ENCODE results near the gene PTGES2.
"Not testable (repeated sequence)": the region's sequence is repeated elsewhere in the genome, so short reads cannot be mapped to it uniquely, and the experiment has no call there.

The PTGES2 gene

GRCh38 chr9:128073253-128073886 is 54.2 kb downstream of the PTGES2 start:
- TF ChIP-seq CTCF (IDR thresholded peaks at IDR 0.05; ENCODE audit: low read depth, low read length), result no peak
- no peak for DNase-seq (ENCODE audit: extremely low read depth, low read depth)

DNA sequence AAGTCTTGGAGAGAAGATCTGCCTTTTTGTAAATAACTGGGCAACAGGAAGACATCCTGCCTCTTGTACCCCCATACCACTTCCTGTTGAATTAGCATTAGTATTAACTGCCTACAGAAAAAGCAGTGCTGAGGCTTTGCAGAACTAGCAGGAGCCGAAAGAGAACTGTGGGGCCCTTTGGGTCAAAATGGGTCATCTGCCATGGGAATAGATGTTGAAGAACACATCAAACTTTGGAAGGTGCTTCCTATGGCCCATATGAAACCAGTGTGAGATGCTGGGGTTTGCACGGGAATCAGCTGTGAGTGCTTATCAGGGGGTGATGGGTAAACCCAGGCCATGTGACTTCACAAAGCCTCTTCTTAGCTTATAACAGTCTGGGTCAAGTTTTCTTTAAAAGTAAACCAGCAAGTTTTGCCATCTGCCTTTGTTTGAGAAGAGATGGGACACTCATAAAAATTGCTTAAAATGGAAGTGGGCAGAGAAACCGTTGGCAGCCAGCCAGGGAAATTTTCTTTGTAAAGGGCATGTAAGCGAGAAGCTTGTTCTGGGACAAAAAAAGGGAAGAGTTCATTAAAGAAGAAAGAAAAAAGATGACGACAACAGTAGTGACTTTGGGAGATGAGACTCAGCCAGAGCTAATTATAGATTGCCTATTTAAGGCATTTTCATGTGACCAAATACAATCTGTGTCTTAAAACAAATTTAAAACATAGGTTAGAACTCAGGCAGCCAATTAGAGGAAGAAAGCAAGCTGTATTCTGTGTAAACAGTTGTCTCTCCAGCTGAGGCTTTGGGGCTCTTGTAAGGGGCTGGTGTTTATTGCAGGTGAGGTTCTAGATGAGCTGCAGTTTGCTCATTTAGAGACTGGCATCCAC is 55.1 kb downstream of the PTGES2 start:
- DNase-seq (ENCODE audit: extremely low read depth, low read depth), result peak; percentile 54
- TF ChIP-seq CTCF (IDR thresholded peaks at IDR 0.05; ENCODE audit: low read depth, low read length), result no peak

GRCh38 chr9:128071475-128071874 is 56.1 kb downstream of the PTGES2 start:
- not testable (repeated sequence) for DNase-seq (ENCODE audit: extremely low read depth, low read depth)

GRCh38 chr9:128070874-128071273 is 56.7 kb downstream of the PTGES2 start:
- no peak for TF ChIP-seq CTCF (IDR thresholded peaks at IDR 0.05; ENCODE audit: low read depth, low read length)
- no peak for DNase-seq (ENCODE audit: extremely low read depth, low read depth)

All from AG09319 (cell line).